Stimulated activated CD8-positive, alpha-beta memory T cell treated with anti-CD3 and anti-CD28 coated beads, Interleukin-7, amount 100 ng/mL, for 1 hour (primary cell): ENCODE measurements around the gene USP32.
A peak's percentile ranks its signal among the peaks of the same experiment; 100 is the strongest.

Experiments
- DNase-seq, 2 donors: peaks; one replicate each; pipeline ENCODE4 v3.0.0-alpha.2; 2020; ENCODE audit warnings: low read depth in 2 of 2

Gene USP32

GRCh38 chr17:60135151-60135950, 256.6 kb downstream of the USP32 start:
- DNase-seq, result peak; percentile 38 to 46

- DNase-seq, result no peak
Measured at GRCh38 chr17:60134396-60135150, 257.4 kb downstream of the USP32 start.

- no peak for DNase-seq
Measured at GRCh38 chr17:60130466-60130865, 261.5 kb downstream of the USP32 start.

- DNase-seq, result no peak
Measured at GRCh38 chr17:60129164-60129563, 262.8 kb downstream of the USP32 start.
